Mesenchymal stem cell (in vitro differentiated cells and primary cell): ENCODE measurements around the gene MIOX.

Experiments
- DNase-seq: peaks from one replicate; pipeline ENCODE4 v3.0.0-alpha.2; 2013
- H2AFZ ChIP-seq: one replicate; pipeline ENCODE4 v1.6.1; 2013; ENCODE audit warnings: low read depth, mild to moderate bottlenecking, control low read depth, inconsistent platforms, low read length, moderate library complexity
- H2AK5ac ChIP-seq: 2 replicates; pipeline ENCODE4 v1.6.1; 2013; ENCODE audit warnings: low read length, moderate library complexity, mild to moderate bottlenecking, inconsistent platforms; ENCODE audit not compliant: severe bottlenecking
- H2BK120ac ChIP-seq: one replicate; pipeline ENCODE4 v1.6.1; 2013; ENCODE audit warnings: low read depth, mild to moderate bottlenecking, inconsistent platforms, low read length, moderate library complexity
- H2BK12ac ChIP-seq, 2 experiments: one replicate each; pipeline ENCODE4 v1.6.1; 2013; ENCODE audit warnings: inconsistent platforms in 2 of 2, low read length in 2 of 2, mild to moderate bottlenecking in 2 of 2, moderate library complexity in 2 of 2, control low read depth in 1 of 2
- H2BK15ac ChIP-seq: one replicate; pipeline ENCODE4 v1.6.1; 2013; ENCODE audit warnings: mild to moderate bottlenecking, low read depth, inconsistent platforms; ENCODE audit not compliant: poor library complexity, severe bottlenecking
- H2BK5ac ChIP-seq: 2 replicates; pipeline ENCODE4 v1.6.1; 2013; ENCODE audit warnings: low read depth, mild to moderate bottlenecking, low read length, control low read depth, inconsistent platforms; ENCODE audit not compliant: poor library complexity, severe bottlenecking
- H3K14ac ChIP-seq, 2 experiments: one replicate each; pipeline ENCODE4 v1.6.1; 2013; ENCODE audit warnings: inconsistent platforms in 2 of 2, low read length in 2 of 2, control low read depth in 1 of 2, mild to moderate bottlenecking in 1 of 2, moderate library complexity in 1 of 2
- H3K18ac ChIP-seq, 2 experiments: one replicate each; pipeline ENCODE4 v1.6.1; 2013; ENCODE audit warnings: inconsistent platforms in 2 of 2, low read length in 2 of 2, control low read depth in 1 of 2, low read depth in 1 of 2, mild to moderate bottlenecking in 1 of 2
- H3K23ac ChIP-seq, 2 experiments: one replicate each; pipeline ENCODE4 v1.6.1; 2013; ENCODE audit warnings: inconsistent platforms in 2 of 2, low read length in 2 of 2, mild to moderate bottlenecking in 2 of 2, moderate library complexity in 2 of 2, control low read depth in 1 of 2
- H3K27ac ChIP-seq: 2 replicates; pipeline ENCODE4 v1.5.1; 2013; ENCODE audit warnings: mild to moderate bottlenecking, moderate library complexity, low read length, control low read depth, inconsistent platforms; ENCODE audit not compliant: poor library complexity, severe bottlenecking
- H3K27me3 ChIP-seq, 2 experiments: 2 replicates each; pipeline versions ENCODE4 v1.6.1 to v1.7.0; 2013; ENCODE audit warnings: low read length in 2 of 2, mild to moderate bottlenecking in 2 of 2, moderate library complexity in 2 of 2, control low read depth in 1 of 2, inconsistent platforms in 1 of 2; ENCODE audit not compliant: control insufficient read depth in 1 of 2, insufficient read depth in 1 of 2
- H3K36me3 ChIP-seq, 2 experiments: 2 replicates each; pipeline versions ENCODE4 v1.6.1 to v1.7.0; 2013; ENCODE audit warnings: low read length in 2 of 2, control low read depth in 1 of 2, inconsistent platforms in 1 of 2, low read depth in 1 of 2, mild to moderate bottlenecking in 1 of 2; ENCODE audit not compliant: insufficient read depth in 2 of 2, control insufficient read depth in 1 of 2
- H3K4ac ChIP-seq, 2 experiments: one replicate each; pipeline ENCODE4 v1.6.1; 2013; ENCODE audit warnings: inconsistent platforms in 2 of 2, low read length in 2 of 2, mild to moderate bottlenecking in 2 of 2, moderate library complexity in 2 of 2, control low read depth in 1 of 2, low read depth in 1 of 2
- H3K4me1 ChIP-seq: 2 replicates; pipeline ENCODE4 v1.6.1; 2013; ENCODE audit warnings: low read depth, low read length, control low read depth; ENCODE audit not compliant: control insufficient read depth, insufficient read depth
- H3K4me2 ChIP-seq: 2 replicates; pipeline ENCODE4 v1.6.1; 2013; ENCODE audit warnings: low read length, mild to moderate bottlenecking, inconsistent platforms; ENCODE audit not compliant: poor library complexity, severe bottlenecking
- H3K4me3 ChIP-seq, 2 experiments: 2 replicates each; pipeline versions ENCODE4 v1.5.1 to v1.7.0; 2013; ENCODE audit warnings: low read length in 2 of 2, mild to moderate bottlenecking in 2 of 2, control low read depth in 1 of 2, low read depth in 1 of 2; ENCODE audit not compliant: insufficient read depth in 1 of 2
- H3K79me1 ChIP-seq: replicated peaks from 2 replicates; pipeline ENCODE4 v1.6.1; 2013; ENCODE audit warnings: mild to moderate bottlenecking, control low read depth, low read length, inconsistent platforms; ENCODE audit not compliant: poor library complexity, severe bottlenecking
- H3K9ac ChIP-seq: 2 replicates; pipeline ENCODE4 v1.7.0; 2013; ENCODE audit warnings: mild to moderate bottlenecking, low read length, moderate library complexity
- H3K9me3 ChIP-seq: 2 replicates; pipeline ENCODE4 v1.7.0; 2013; ENCODE audit warnings: mild to moderate bottlenecking, low read length; ENCODE audit not compliant: control insufficient read depth
- H4K8ac ChIP-seq: one replicate; pipeline ENCODE4 v1.6.1; 2013; ENCODE audit warnings: inconsistent platforms, mild to moderate bottlenecking, low read length, moderate library complexity
- H4K91ac ChIP-seq: one replicate; pipeline ENCODE4 v1.6.1; 2013; ENCODE audit warnings: mild to moderate bottlenecking, low read length, inconsistent platforms
- WGBS: methylation state at CpG from one replicate; pipeline ENCODE4 v1.1.7; 2013; ENCODE audit warnings: mixed read lengths; 5-methylcytosine and 5-hydroxymethylcytosine counted together

MIOX gene

GRCh38 chr22:50520826-50521453 is 34.3 kb downstream of the MIOX start:
- Histone ChIP-seq H2BK12ac (no peak overlapping the region), H3K14ac (no peak overlapping the region), H2AK5ac (no peak overlapping the region), H2AFZ (no peak overlapping the region), H2BK120ac (no peak overlapping the region), H3K4me1 (peaks cover 13% of the 10 kb centered on the region), H3K9me3 (no peaks in the 10 kb centered on the region), H3K4me2 (no peak overlapping the region), H3K4ac (no peak overlapping the region), H3K79me1 (peaks cover 47% of the 10 kb centered on the region), H2BK15ac (no peak overlapping the region), H3K36me3 (peaks cover 66 to 73% of the 10 kb centered on the region in 2 experiments), H3K23ac (no peak overlapping the region), H3K18ac (no peak overlapping the region), H3K27me3 (no peaks in the 10 kb centered on the region), H2BK5ac (no peak overlapping the region), H3K9ac (no peak overlapping the region), H3K27ac (no peak overlapping the region), H4K8ac (no peak overlapping the region), H3K4me3 (no peak overlapping the region), H4K91ac (no peak overlapping the region)
- DNase-seq: no peak
- WGBS: 96% methylated on average over 13 of the region's 13 CpGs

- Histone ChIP-seq H4K91ac (no peak overlapping the region), H3K4me3 (no peak overlapping the region), H3K23ac (no peak overlapping the region), H2BK12ac (no peak overlapping the region), H4K8ac (no peak overlapping the region), H3K79me1 (peaks cover 41% of the 10 kb centered on the region), H3K27me3 (no peaks in the 10 kb centered on the region), H2BK5ac (no peak overlapping the region), H2BK120ac (no peak overlapping the region), H2AFZ (no peak overlapping the region), H3K4me1 (peaks cover 19% of the 10 kb centered on the region), H3K9me3 (no peaks in the 10 kb centered on the region), H3K9ac (no peak overlapping the region), H3K4me2 (no peak overlapping the region), H2AK5ac (no peak overlapping the region), H3K18ac (no peak overlapping the region), H2BK15ac (no peak overlapping the region), H3K27ac (no peak overlapping the region), H3K4ac (no peak overlapping the region), H3K36me3 (peaks cover 62 to 65% of the 10 kb centered on the region in 2 experiments), H3K14ac (no peak overlapping the region)
- DNase-seq: no peak
- WGBS: 99% methylated on average over 10 of the region's 10 CpGs
These were observed 35.1 kb downstream of the MIOX start for GRCh38 chr22:50521710-50522109.

GRCh38 chr22:50522208-50522805 is 35.6 kb downstream of the MIOX start:
- no peaks in the 10 kb centered on the region for H3K27me3 ChIP-seq
- H2BK15ac ChIP-seq: no peak overlapping the region
- H3K9ac ChIP-seq: no peak overlapping the region
- H3K79me1 ChIP-seq: peaks cover 36% of the 10 kb centered on the region
- no peak overlapping the region for H2AFZ ChIP-seq
- no peak overlapping the region for H4K8ac ChIP-seq
- no peak overlapping the region for H3K4me2 ChIP-seq
- WGBS: 98% methylated on average over 14 of the region's 15 CpGs
- H3K4me3 ChIP-seq: no peak overlapping the region
- no peak overlapping the region for H2BK120ac ChIP-seq
- H3K18ac ChIP-seq: no peak overlapping the region
- no peak overlapping the region for H3K14ac ChIP-seq
- no peak overlapping the region for H4K91ac ChIP-seq
- H3K4me1 ChIP-seq: peaks cover 23% of the 10 kb centered on the region
- no peak overlapping the region for H3K27ac ChIP-seq
- no peak overlapping the region for H2AK5ac ChIP-seq
- no peak overlapping the region for H3K23ac ChIP-seq
- no peak overlapping the region for H2BK5ac ChIP-seq
- peaks cover 57 to 59% of the 10 kb centered on the region in 2 experiments for H3K36me3 ChIP-seq
- H3K4ac ChIP-seq: no peak overlapping the region
- no peaks in the 10 kb centered on the region for H3K9me3 ChIP-seq
- no peak overlapping the region for H2BK12ac ChIP-seq
- DNase-seq: no peak

GRCh38 chr22:50522806-50523438 is 36.3 kb downstream of the MIOX start:
- DNase-seq: no peak
- no peak overlapping the region for H2AK5ac ChIP-seq
- H2AFZ ChIP-seq: no peak overlapping the region
- H2BK120ac ChIP-seq: no peak overlapping the region
- no peak overlapping the region for H3K27ac ChIP-seq
- no peaks in the 10 kb centered on the region for H3K27me3 ChIP-seq
- no peak overlapping the region for H3K4me2 ChIP-seq
- H4K8ac ChIP-seq: no peak overlapping the region
- H2BK5ac ChIP-seq: no peak overlapping the region
- H2BK12ac ChIP-seq: no peak overlapping the region
- no peaks in the 10 kb centered on the region for H3K9me3 ChIP-seq
- H3K14ac ChIP-seq: no peak overlapping the region
- no peak overlapping the region for H3K18ac ChIP-seq
- peaks cover 51 to 53% of the 10 kb centered on the region in 2 experiments for H3K36me3 ChIP-seq
- no peak overlapping the region for H3K4me3 ChIP-seq
- no peak overlapping the region for H3K4ac ChIP-seq
- peaks cover 30% of the 10 kb centered on the region for H3K79me1 ChIP-seq
- no peak overlapping the region for H2BK15ac ChIP-seq
- peaks cover 26% of the 10 kb centered on the region for H3K4me1 ChIP-seq
- WGBS: 94% methylated on average over 22 of the region's 22 CpGs
- H4K91ac ChIP-seq: no peak overlapping the region
- H3K23ac ChIP-seq: no peak overlapping the region
- H3K9ac ChIP-seq: no peak overlapping the region
